Fibroblast of lung (primary cell): ENCODE measurements around the gene TM9SF4.
"Not testable (repeated sequence)": the region's sequence is repeated elsewhere in the genome, so short reads cannot be mapped to it uniquely, and the experiment has no call there.

Source experiments
- EZH2 ChIP-seq: IDR thresholded peaks from 2 replicates; pipeline ENCODE4 v1.5.1; 2012; ENCODE audit warnings: low read length, control low read depth, mild to moderate bottlenecking; ENCODE audit errors: missing control alignments
- TF ChIP-seq, protein P1 (sequence below), 2 donors: IDR thresholded peaks in 1 of 2; conservative IDR thresholded peaks in 1 of 2; 1 replicate in 1 of 2; 2 replicates in 1 of 2; pipeline ENCODE4 v1.5.1; 2011 to 2012; ENCODE audit warnings: low read length in 2 of 2, control low read depth in 1 of 2, inconsistent platforms in 1 of 2, low read depth in 1 of 2, mild to moderate bottlenecking in 1 of 2

DNA sequence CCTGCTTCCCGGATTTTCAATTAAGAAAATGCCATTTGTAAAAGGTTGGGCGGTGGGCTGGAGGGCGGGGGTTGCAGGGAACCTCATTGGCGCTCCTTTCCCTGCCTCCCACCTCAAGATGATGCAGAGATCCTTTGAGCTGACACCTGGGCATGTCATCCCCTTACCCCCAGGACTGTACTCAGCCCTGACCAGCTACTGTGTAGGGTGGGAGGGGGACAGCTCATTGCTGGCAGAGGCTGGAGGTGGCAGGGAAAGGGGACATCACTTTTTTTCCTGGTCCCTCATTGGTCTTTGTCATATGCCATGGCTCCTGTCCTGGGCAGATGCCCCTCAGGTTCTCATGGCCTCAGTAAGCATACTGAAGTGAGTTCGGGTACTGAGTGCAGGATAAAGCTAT, 83.8 kb downstream of the TM9SF4 start:
- TF ChIP-seq, protein P1, sequence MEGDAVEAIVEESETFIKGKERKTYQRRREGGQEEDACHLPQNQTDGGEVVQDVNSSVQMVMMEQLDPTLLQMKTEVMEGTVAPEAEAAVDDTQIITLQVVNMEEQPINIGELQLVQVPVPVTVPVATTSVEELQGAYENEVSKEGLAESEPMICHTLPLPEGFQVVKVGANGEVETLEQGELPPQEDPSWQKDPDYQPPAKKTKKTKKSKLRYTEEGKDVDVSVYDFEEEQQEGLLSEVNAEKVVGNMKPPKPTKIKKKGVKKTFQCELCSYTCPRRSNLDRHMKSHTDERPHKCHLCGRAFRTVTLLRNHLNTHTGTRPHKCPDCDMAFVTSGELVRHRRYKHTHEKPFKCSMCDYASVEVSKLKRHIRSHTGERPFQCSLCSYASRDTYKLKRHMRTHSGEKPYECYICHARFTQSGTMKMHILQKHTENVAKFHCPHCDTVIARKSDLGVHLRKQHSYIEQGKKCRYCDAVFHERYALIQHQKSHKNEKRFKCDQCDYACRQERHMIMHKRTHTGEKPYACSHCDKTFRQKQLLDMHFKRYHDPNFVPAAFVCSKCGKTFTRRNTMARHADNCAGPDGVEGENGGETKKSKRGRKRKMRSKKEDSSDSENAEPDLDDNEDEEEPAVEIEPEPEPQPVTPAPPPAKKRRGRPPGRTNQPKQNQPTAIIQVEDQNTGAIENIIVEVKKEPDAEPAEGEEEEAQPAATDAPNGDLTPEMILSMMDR (conservative IDR thresholded peaks at IDR 0.05 in 1 of 2, IDR thresholded peaks at IDR 0.05 in 1 of 2; ENCODE audit: low read depth in 1 of 2, low read length in 2 of 2) = not testable (repeated sequence)
- not testable (repeated sequence) for TF ChIP-seq EZH2
